ENCODE results near the gene GPALPP1.

- no peak for TF ChIP-seq CTCF (IDR thresholded peaks at IDR 0.05)
- TF ChIP-seq POLR2A (IDR thresholded peaks at IDR 0.05), result no peak
These were observed 53.2 kb downstream of the GPALPP1 start for GRCh38 chr13:45042539-45042938.

Measured in breast epithelium (tissue), 3 donors.